Fibroblast of mammary gland (primary cell): ENCODE measurements around the gene RBM11.

Experiments
- DNase-seq: peaks from one replicate; pipeline ENCODE4 v3.0.0-alpha.2; 2010; ENCODE audit warnings: low read depth
- H3K4me3 ChIP-seq: 2 replicates; pipeline ENCODE4 v1.5.1; 2011; ENCODE audit warnings: low read depth, mild to moderate bottlenecking, low read length, moderate library complexity; ENCODE audit not compliant: control insufficient read depth
- TF ChIP-seq, protein P1 (sequence below): conservative IDR thresholded peaks from 2 replicates; pipeline ENCODE4 v1.5.1; 2011; ENCODE audit warnings: low read depth, low read length, inconsistent platforms; ENCODE audit not compliant: control insufficient read depth, insufficient read depth

The RBM11 gene

DNA sequence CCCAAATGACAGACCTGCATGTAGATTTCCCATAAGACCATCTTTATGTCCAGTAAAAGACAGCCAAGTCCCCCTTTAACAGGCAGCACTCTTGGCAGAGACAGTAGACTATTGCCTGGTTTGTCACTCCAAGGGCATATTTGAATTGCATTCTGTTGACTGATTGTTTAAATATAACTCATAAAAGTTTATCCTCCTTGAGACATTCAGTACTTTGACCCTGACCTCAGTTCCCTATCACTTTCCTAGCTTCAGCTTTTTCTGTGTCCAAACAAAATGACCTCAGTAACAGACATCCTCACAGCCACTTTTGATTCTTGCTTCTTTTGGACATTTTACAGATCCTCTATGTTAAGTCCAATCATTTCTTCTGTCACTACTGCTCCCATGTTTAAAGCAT is 51.1 kb downstream of the RBM11 start:
- TF ChIP-seq, protein P1, sequence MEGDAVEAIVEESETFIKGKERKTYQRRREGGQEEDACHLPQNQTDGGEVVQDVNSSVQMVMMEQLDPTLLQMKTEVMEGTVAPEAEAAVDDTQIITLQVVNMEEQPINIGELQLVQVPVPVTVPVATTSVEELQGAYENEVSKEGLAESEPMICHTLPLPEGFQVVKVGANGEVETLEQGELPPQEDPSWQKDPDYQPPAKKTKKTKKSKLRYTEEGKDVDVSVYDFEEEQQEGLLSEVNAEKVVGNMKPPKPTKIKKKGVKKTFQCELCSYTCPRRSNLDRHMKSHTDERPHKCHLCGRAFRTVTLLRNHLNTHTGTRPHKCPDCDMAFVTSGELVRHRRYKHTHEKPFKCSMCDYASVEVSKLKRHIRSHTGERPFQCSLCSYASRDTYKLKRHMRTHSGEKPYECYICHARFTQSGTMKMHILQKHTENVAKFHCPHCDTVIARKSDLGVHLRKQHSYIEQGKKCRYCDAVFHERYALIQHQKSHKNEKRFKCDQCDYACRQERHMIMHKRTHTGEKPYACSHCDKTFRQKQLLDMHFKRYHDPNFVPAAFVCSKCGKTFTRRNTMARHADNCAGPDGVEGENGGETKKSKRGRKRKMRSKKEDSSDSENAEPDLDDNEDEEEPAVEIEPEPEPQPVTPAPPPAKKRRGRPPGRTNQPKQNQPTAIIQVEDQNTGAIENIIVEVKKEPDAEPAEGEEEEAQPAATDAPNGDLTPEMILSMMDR = no peak
- H3K4me3 ChIP-seq = no peak overlapping the region
- DNase-seq = no peak

DNA sequence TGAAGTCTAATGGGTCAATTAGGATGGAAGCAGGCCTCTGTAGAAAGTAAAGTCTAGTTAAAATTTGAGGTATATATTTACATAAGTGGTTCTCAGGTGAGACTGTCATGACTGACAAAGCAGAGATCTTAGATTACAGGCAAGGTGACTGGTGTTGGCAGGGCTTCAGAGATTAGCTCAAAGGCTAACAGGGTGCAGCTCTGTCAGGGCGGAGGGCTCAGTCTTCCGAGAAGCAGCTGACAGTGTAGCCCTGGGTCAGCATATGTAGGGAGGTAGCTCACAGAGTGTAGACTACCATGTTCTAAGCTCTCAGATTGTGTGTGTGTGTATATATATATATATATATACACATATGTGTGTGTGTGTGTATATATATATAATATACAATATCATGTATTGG is 54.7 kb downstream of the RBM11 start:
- DNase-seq = no peak
- TF ChIP-seq, protein P1 = no peak
- no peak overlapping the region for H3K4me3 ChIP-seq

DNA sequence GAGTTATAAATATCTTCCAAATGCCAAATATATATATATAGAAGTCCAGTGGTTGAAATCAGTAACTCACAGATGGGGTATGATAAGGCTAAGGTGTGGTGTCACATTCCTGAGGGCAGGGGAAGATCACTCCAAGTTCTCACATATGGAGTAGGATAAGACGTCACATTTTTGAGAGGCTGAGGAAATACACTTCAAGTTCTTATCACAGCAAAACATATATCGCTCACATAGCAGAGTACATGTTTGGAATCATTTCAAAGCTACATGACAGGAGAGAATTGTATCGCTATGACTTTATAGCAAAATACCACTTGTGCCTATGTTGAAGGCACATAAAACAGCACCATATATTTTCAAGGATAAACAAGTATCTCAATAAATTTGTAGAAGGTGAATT is 55.1 kb downstream of the RBM11 start:
- TF ChIP-seq, protein P1 = no peak
- no peak for DNase-seq
- no peak overlapping the region for H3K4me3 ChIP-seq

DNA sequence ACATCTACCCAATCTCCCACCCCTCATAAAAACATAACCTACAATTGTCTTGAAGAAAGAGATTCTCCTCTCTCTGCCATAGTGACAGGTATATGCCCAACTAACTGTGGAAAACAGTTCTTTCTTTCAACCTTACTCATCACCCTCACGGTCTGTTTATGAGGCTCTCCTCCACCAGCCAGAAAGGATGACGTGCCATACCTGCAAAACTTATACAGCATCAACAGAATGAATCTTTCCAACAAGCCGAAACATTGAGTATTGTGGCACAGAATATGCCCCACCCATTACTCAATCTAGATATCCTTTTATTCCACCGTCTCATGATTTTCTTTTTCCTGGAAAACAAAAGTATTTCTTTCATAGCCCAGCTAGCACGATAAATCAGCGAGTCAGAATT is 55.7 kb downstream of the RBM11 start:
- no peak overlapping the region for H3K4me3 ChIP-seq
- TF ChIP-seq, protein P1 = no peak
- DNase-seq = no peak

DNA sequence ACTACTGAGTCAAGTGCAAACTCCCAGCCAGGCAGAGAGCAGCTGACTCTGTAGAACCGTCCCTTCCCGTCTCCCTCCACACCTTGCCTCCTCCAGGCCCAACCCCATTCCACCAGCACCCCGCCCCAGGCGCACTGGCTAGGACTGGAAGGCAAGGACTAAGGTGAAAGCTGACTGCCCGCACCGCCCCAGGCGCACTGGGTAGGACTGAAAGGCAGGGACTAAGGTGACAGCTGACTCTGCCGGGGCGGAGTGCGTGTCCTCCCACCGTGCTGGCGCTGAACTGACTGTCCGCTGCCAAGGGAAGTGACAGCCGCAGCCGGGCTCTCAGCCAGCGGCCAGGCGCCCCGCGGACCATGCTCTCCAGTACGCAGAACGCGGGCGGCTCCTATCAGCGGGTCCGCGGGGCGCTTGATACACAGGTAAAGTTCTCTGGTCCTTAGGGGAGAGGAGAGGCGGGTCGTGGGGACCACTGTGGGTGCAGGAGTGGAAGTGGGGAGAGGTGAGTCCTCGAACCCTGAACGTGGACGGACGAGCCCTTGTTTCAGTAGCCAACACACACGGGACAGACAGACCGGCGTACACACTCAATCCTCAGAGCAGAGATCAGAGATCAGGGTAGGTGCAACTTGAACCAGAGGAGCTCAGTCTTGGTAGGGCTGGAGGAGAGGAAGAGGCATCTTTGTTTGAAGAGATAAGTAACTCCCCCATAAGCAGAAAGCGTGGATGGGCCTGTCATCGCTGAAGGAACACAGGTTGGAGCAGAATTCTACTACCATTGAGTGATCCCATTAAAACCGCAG is 58.0 kb downstream of the RBM11 start:
- H3K4me3 ChIP-seq = no peak overlapping the region
- DNase-seq = no peak
- TF ChIP-seq, protein P1 = no peak

DNA sequence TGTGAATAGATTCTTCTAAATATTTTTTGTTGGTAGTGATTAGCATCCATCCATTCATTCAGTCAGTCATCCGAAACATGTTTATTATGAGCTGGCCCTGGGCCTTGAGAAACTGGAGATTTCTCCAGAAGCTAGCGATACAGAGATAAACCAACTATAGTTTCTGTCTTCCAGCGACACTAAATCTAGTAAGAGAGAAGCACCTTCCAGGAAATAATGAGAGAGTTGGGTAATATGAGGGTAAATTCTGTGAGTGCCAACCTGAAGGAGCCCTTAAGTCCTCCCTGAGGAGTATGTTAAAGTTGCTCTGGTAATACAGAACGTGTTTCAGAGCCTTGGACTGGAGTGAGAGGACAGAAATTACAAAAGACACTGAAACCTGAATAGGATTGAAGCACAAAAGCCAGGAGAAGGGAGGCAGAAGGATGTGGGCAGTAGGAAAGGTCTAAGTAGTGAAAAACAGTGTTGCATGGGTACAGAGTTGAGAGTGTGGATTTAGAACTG is 59.8 kb downstream of the RBM11 start:
- TF ChIP-seq, protein P1 = no peak
- H3K4me3 ChIP-seq = no peak overlapping the region
- DNase-seq = no peak
